A549 (cell line): ENCODE measurements around the gene CD274. TPM values are rescaled to one million over a fixed set of nuclear protein-coding genes. Genes with fewer than 3 reads are reported as not detected.
A peak's percentile ranks its signal among the peaks of the same experiment; 100 is the strongest.

Experiments
- ATAC-seq, 2 experiments: fragments of 200-7000 bp in 1 of 2; fragments of >200 bp in 1 of 2; cut with Nextera tagmentation in 1 of 2; cut with Tn5 transposase in 1 of 2; 3 replicates each; pipeline versions ENCODE4 v1.8.0 to v1.9.1; 2018 to 2020; ENCODE audit warnings: mild to moderate bottlenecking in 1 of 2, moderate library complexity in 1 of 2
- CTCF ChIA-PET: fragments of 300-600 bp; sonication (Branson Sonifier 250); formaldehyde crosslinking; extraction: SDS; loops from one replicate; lab custom pipeline; 2021; ENCODE audit warnings: antibody characterized with exemption, inconsistent platforms; lab: Yijun Ruan, JAX
- POLR2A ChIA-PET: fragments of 350-600 bp; formaldehyde crosslinking; extraction: SDS; loops from one replicate; lab custom pipeline; 2021; ENCODE audit warnings: antibody characterized with exemption, inconsistent platforms; lab: Yijun Ruan, JAX
- DNase-seq, 2 experiments: peaks; one replicate each; pipeline versions ENCODE4 v3.0.0 to v3.0.0-alpha.2; 2011 to 2016; ENCODE audit warnings: low read depth in 1 of 2, low spot score in 1 of 2
- FAIRE-seq: peaks from 2 replicates; lab custom pipeline; 2011; peaks lifted over from hg19 to GRCh38; lab: Jason Lieb, UNC
- H3K27ac ChIP-seq, 2 experiments: fragments of >200 bp; sonication (Bioruptor Twin); formaldehyde crosslinking; 3 replicates each; pipeline ENCODE4 v1.5.1; 2016 to 2017
- H3K4me1 ChIP-seq: fragments of >200 bp; sonication (Bioruptor Twin); formaldehyde crosslinking; 3 replicates; pipeline ENCODE4 v1.6.1; 2016
- H3K4me2 ChIP-seq: fragments of >200 bp; sonication (Bioruptor Twin); formaldehyde crosslinking; 3 replicates; pipeline ENCODE4 v1.6.1; 2016
- H3K4me3 ChIP-seq: fragments of >200 bp; sonication (Bioruptor Twin); formaldehyde crosslinking; 3 replicates; pipeline ENCODE4 v1.5.1; 2016
- H3K9me3 ChIP-seq: fragments of >200 bp; sonication (Bioruptor Twin); formaldehyde crosslinking; 3 replicates; pipeline ENCODE4 v1.6.1; 2016
- BHLHE40 ChIP-seq: IDR thresholded peaks from 2 replicates; pipeline ENCODE4 v1.6.1; 2012; ENCODE audit warnings: low read depth, low read length, inconsistent platforms
- CHD2 ChIP-seq: fragments of 150-350 bp; IDR thresholded peaks from 2 replicates; pipeline ENCODE4 v1.6.1; 2014; ENCODE audit warnings: low read length; ENCODE audit not compliant: partially characterized antibody
- EHF ChIP-seq: fragments of 250-450 bp; sonication (Bioruptor Pico); IDR thresholded peaks from 2 replicates; pipeline ENCODE4 v1.5.0; 2020; ENCODE audit warnings: mild to moderate bottlenecking
- EHMT2 ChIP-seq: fragments of 200-600 bp; sonication (generic); IDR thresholded peaks from 2 replicates; pipeline ENCODE4 v1.6.1; 2016; ENCODE audit warnings: antibody characterized with exemption, low read depth, mild to moderate bottlenecking, moderate library complexity
- EP300 ChIP-seq, 2 experiments: fragments of >200 bp; sonication (Bioruptor Twin); formaldehyde crosslinking; IDR thresholded peaks; 2 replicates in 1 of 2; 3 replicates in 1 of 2; pipeline ENCODE4 v1.6.1; 2016 to 2017
- FOSB ChIP-seq: fragments of 250-450 bp; sonication (Bioruptor Pico); IDR thresholded peaks from 2 replicates; pipeline ENCODE4 v1.5.0; 2020; ENCODE audit warnings: mild to moderate bottlenecking, moderate library complexity
- FOSL2 ChIP-seq, 2 experiments: fragments of 450-650 bp in 1 of 2; fragments of >200 bp in 1 of 2; sonication (Bioruptor Twin) in 1 of 2; formaldehyde crosslinking; IDR thresholded peaks; 2 replicates each; pipeline versions ENCODE4 v1.5.0 to v1.6.1; 2016 to 2020; ENCODE audit warnings: mild to moderate bottlenecking in 1 of 2, moderate library complexity in 1 of 2
- FOXS1 ChIP-seq: fragments of 250-450 bp; sonication (Bioruptor Pico); IDR thresholded peaks from 2 replicates; pipeline ENCODE4 v1.5.0; 2020; ENCODE audit warnings: mild to moderate bottlenecking, moderate library complexity
- HDAC2 ChIP-seq: fragments of 200-600 bp; sonication (generic); IDR thresholded peaks from 2 replicates; pipeline ENCODE4 v1.6.1; 2016
- HOXB13 ChIP-seq: fragments of 250-450 bp; sonication (Bioruptor Pico); IDR thresholded peaks from 2 replicates; pipeline ENCODE4 v1.5.0; 2020; ENCODE audit warnings: low read depth, mild to moderate bottlenecking, moderate library complexity
- JUN ChIP-seq, 2 experiments: fragments of >200 bp; sonication (Bioruptor Twin); formaldehyde crosslinking; IDR thresholded peaks; 2 replicates in 1 of 2; 3 replicates in 1 of 2; pipeline ENCODE4 v1.6.1; 2016 to 2017
- JUNB ChIP-seq: fragments of >200 bp; sonication (Bioruptor Twin); formaldehyde crosslinking; IDR thresholded peaks from 2 replicates; pipeline ENCODE4 v1.6.1; 2016
- MAFK ChIP-seq: fragments of 450-650 bp; IDR thresholded peaks from 2 replicates; pipeline ENCODE4 v1.6.1; 2014; ENCODE audit not compliant: partially characterized antibody
- NFE2L2 ChIP-seq: fragments of 150-350 bp; conservative IDR thresholded peaks from 2 replicates; pipeline ENCODE4 v1.6.1; 2014; ENCODE audit warnings: low read length
- POLR2A ChIP-seq: IDR thresholded peaks from 2 replicates; pipeline ENCODE4 v1.6.1; 2012; ENCODE audit warnings: mild to moderate bottlenecking, low read length
- RFX5 ChIP-seq: fragments of 450-650 bp; IDR thresholded peaks from 2 replicates; pipeline ENCODE4 v1.7.1; 2014; ENCODE audit warnings: antibody characterized with exemption, mild to moderate bottlenecking, moderate library complexity
- SMC3 ChIP-seq: fragments of >200 bp; sonication (Bioruptor Twin); formaldehyde crosslinking; IDR thresholded peaks from 3 replicates; pipeline ENCODE4 v1.6.1; 2018; ENCODE audit warnings: inconsistent platforms
- ZFP36 ChIP-seq: fragments of 450-650 bp; IDR thresholded peaks from 2 replicates; pipeline ENCODE4 v1.6.1; 2014; ENCODE audit warnings: borderline replicate concordance; ENCODE audit not compliant: partially characterized antibody
- ZNF302 ChIP-seq: fragments of 250-450 bp; sonication (Bioruptor Pico); IDR thresholded peaks from 2 replicates; pipeline ENCODE4 v1.9.0; 2021; ENCODE audit warnings: inconsistent platforms, mild to moderate bottlenecking, moderate library complexity
- WGBS: methylation state at CpG from one replicate; pipeline ENCODE4 v1.1.6; 2017; ENCODE audit errors: missing lambda C conversion rate; 5-methylcytosine and 5-hydroxymethylcytosine counted together
- polyA plus RNA-seq, 4 experiments: library from polyadenylated mRNA; depleted of rRNA in 3 of 4; stranded (reverse); fragments of >200 nt; fragmentation: RNase III in 1 of 4; extraction: RNeasy Plus Mini Kit Qiagen cat#74134 plus additional on column Dnase treatment in 1 of 4; gene quantifications; 2 replicates in 3 of 4; 3 replicates in 1 of 4; pipeline ENCODE4 v1.2.3, GENCODE V29; 2011 to 2017
- TF ChIP-seq, protein P1 (sequence below): fragments of 200-600 bp; sonication (generic); IDR thresholded peaks from 2 replicates; pipeline ENCODE4 v1.6.1; 2016; ENCODE audit warnings: antibody characterized with exemption, mild to moderate bottlenecking, moderate library complexity
- TF ChIP-seq, protein P2 (sequence below): IDR thresholded peaks from 2 replicates; pipeline ENCODE4 v1.6.1; 2012
- TF ChIP-seq, protein P3 (sequence below): IDR thresholded peaks from 2 replicates; pipeline ENCODE4 v1.6.1; 2012; ENCODE audit warnings: low read depth, borderline replicate concordance

The CD274 gene
- polyA plus RNA-seq, 2 of the 4 experiments (the other 2 are of a cell fraction): 3.4 to 6.8 TPM

DNA sequence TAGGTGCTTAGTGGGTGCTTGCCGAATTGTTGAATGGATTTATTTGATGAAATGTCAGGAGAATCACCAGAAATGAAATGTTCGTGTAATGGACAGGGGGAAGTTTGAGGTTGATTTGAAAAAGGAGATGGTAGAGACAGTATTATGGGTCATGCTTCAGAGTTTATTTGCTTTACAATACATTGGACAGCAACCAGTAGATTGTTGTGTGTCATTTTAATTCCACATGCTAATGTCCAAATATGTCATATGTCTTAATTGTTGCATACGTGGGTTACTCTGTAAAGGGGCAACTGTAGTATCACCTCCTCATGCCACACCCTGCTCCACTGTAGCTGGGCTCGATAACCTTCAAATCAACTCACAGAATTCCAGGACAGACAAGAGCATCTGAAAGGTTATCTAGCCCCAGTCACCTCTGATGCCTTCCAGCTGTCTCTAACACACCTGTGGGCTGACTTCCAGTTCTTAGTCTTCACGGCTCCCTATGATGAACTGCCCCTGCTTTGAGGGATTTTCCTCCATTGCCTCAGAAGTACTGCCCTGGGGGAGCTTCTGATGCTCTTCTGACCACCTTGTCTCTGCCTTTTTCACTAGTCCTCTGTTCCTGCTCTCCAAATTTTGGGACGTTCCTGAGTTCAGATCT lies 61.7 kb downstream of the CD274 start:
- POLR2A ChIA-PET: interaction anchor here (2.2 kb wide), 1 partner anchor 19 kb away, joined by 6 read pairs; no protein-coding TSS in a partner anchor
- Histone ChIP-seq H3K4me3 (no peak overlapping the region), H3K27ac (peak overlapping the region in 1 of 2 experiments; percentile 81; a peak in 2 of 6 replicates), H3K4me2 (no peak overlapping the region), H3K4me1 (peaks cover 24% of the 10 kb centered on the region), H3K9me3 (no peaks in the 10 kb centered on the region)
- DNase-seq (no peak), ATAC-seq (no peak), FAIRE-seq (no peak)
- CTCF ChIA-PET: interaction anchor here (1.4 to 2.6 kb wide), 3 partner anchors 62 to 78 kb away, joined by 3 to 13 read pairs (median 4); partner anchors contain the start of gene CD274
- TF ChIP-seq EP300 (IDR thresholded peaks at IDR 0.05): no peak
- TF ChIP-seq EHMT2: no peak
- no peak for TF ChIP-seq SMC3
- TF ChIP-seq JUN (IDR thresholded peaks at IDR 0.05): no peak
- TF ChIP-seq, protein P1, sequence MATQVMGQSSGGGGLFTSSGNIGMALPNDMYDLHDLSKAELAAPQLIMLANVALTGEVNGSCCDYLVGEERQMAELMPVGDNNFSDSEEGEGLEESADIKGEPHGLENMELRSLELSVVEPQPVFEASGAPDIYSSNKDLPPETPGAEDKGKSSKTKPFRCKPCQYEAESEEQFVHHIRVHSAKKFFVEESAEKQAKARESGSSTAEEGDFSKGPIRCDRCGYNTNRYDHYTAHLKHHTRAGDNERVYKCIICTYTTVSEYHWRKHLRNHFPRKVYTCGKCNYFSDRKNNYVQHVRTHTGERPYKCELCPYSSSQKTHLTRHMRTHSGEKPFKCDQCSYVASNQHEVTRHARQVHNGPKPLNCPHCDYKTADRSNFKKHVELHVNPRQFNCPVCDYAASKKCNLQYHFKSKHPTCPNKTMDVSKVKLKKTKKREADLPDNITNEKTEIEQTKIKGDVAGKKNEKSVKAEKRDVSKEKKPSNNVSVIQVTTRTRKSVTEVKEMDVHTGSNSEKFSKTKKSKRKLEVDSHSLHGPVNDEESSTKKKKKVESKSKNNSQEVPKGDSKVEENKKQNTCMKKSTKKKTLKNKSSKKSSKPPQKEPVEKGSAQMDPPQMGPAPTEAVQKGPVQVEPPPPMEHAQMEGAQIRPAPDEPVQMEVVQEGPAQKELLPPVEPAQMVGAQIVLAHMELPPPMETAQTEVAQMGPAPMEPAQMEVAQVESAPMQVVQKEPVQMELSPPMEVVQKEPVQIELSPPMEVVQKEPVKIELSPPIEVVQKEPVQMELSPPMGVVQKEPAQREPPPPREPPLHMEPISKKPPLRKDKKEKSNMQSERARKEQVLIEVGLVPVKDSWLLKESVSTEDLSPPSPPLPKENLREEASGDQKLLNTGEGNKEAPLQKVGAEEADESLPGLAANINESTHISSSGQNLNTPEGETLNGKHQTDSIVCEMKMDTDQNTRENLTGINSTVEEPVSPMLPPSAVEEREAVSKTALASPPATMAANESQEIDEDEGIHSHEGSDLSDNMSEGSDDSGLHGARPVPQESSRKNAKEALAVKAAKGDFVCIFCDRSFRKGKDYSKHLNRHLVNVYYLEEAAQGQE: peak; percentile 9; the same call in 1 of the 2 replicates
- no peak for TF ChIP-seq ZFP36
- TF ChIP-seq RFX5: no peak
- WGBS: 74% methylated on average over 6 of the region's 6 CpGs

DNA sequence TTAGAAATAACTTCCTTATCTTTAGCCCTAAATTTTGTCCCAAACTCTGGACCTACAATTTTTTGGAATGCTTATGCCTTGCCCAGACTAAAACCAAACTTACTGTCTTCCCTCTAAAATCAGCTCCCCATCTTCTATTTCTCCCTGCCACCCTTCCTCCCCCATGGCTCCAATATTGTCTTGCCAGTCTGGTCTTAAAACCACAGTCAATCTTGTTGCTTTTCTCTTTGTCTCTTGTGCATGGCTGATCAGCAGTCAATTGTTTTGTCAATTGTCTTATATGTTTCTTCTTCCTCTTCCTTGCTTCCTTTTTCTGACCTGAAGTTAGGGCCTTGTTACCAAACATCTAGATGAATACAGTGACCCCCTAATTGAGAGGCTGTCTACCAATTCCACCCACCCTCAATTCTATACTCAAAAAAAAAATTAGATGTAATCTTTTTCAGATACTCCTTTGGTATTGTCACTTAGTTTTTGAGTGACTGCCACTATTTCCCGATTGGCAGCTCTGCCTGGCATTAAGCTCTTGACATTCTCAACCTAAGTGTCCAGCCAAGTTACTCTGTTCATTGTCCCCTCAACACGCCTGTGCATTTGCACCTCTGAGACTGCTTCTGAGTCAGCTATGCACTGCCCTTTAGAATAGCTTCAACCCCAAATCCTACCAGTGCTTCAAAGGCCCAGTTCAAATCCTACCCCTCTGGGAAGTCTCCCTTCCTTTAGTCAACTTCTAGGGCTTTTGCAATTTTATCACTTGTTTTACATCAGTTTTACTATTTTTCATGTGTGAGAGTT lies 62.5 kb downstream of the CD274 start:
- DNase-seq (no peak), ATAC-seq (no peak), FAIRE-seq (no peak)
- Histone ChIP-seq H3K9me3 (no peaks in the 10 kb centered on the region), H3K4me2 (no peak overlapping the region), H3K27ac (no peak overlapping the region), H3K4me1 (peaks cover 24% of the 10 kb centered on the region), H3K4me3 (no peak overlapping the region)
- 69% methylated on average over 2 of the region's 2 CpGs for WGBS
- TF ChIP-seq, protein P2, sequence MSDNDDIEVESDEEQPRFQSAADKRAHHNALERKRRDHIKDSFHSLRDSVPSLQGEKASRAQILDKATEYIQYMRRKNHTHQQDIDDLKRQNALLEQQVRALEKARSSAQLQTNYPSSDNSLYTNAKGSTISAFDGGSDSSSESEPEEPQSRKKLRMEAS: no peak
- CTCF ChIA-PET: interaction anchor here (0.8 to 1.4 kb wide), 3 partner anchors 38 to 77 kb away, joined by 3 to 4 read pairs (median 3); no protein-coding TSS in a partner anchor
- POLR2A ChIA-PET: no interaction called here

DNA sequence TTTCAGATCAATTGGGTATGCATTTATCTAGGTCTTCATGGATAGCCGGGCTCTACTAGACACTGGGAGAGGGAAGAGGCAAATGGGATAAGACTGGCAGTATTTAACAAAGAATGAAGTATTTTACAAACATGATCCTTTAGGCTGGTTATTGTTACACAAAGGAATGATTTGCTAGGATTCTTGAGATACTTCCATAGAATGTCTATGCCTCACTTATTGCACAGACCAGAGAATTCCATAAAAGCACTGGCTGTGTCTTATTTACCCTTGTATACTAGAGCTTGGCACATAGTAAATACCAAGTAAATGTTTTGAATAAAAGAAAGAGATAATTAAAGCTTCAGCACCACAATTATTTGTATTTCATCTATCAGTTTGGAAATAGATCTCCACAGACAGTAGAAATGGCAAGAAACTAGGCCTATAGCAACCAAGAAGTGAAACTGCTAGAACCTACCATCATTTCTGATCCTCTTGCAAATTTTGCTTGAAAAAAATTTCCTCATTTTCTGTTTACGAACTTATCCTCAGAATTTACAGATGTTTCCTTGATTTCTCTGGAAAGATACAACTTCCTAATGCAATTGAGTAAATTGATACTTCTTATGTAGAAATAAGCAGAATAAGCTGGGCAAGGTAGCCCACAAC lies 63.7 kb downstream of the CD274 start:
- H3K9me3 ChIP-seq: no peaks in the 10 kb centered on the region
- H3K4me2 ChIP-seq: no peak overlapping the region
- POLR2A ChIA-PET: no interaction called here
- H3K4me3 ChIP-seq: no peak overlapping the region
- ATAC-seq (no peak), FAIRE-seq (no peak), DNase-seq (no peak)
- H3K27ac ChIP-seq: no peak overlapping the region
- H3K4me1 ChIP-seq: peaks cover 21% of the 10 kb centered on the region
- CTCF ChIA-PET: no interaction called here
- TF ChIP-seq ZFP36 (no peak), FOSB (CRISPR knock-in tag) (no peak), HOXB13 (CRISPR knock-in tag) (no peak), MAFK (no peak), JUN (IDR thresholded peaks at IDR 0.05) (no peak), NFE2L2 (no peak), POLR2A (no peak), EHF (CRISPR knock-in tag) (no peak), ZNF302 (CRISPR knock-in tag) (no peak), BHLHE40 (no peak), JUNB (no peak), FOSL2 (IDR thresholded peaks at IDR 0.05) (no peak), FOSL2 (CRISPR knock-in tag; IDR thresholded peaks at IDR 0.05) (no peak), HDAC2 (no peak), FOXS1 (CRISPR knock-in tag) (no peak), CHD2 (no peak)
- TF ChIP-seq, protein P3, sequence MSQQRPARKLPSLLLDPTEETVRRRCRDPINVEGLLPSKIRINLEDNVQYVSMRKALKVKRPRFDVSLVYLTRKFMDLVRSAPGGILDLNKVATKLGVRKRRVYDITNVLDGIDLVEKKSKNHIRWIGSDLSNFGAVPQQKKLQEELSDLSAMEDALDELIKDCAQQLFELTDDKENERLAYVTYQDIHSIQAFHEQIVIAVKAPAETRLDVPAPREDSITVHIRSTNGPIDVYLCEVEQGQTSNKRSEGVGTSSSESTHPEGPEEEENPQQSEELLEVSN: no peak
- WGBS: 88% methylated on average over 2 of the region's 2 CpGs
